Loucy (cell line): Measurements from ENCODE around the gene MSMP.

Experiments
- EZH2phosphoT487 ChIP-seq: fragments of 200-600 bp; IDR thresholded peaks from 2 replicates; pipeline ENCODE4 v1.6.1; 2018; ENCODE audit warnings: antibody characterized with exemption, mild to moderate bottlenecking, moderate library complexity, borderline replicate concordance
- TF ChIP-seq, protein P1 (sequence below): fragments of 200-600 bp; sonication (generic); conservative IDR thresholded peaks from 2 replicates; pipeline ENCODE4 v1.5.1; 2014; ENCODE audit warnings: mild to moderate bottlenecking, antibody characterized with exemption, low read length

- no peak for TF ChIP-seq EZH2phosphoT487
- TF ChIP-seq, protein P1, sequence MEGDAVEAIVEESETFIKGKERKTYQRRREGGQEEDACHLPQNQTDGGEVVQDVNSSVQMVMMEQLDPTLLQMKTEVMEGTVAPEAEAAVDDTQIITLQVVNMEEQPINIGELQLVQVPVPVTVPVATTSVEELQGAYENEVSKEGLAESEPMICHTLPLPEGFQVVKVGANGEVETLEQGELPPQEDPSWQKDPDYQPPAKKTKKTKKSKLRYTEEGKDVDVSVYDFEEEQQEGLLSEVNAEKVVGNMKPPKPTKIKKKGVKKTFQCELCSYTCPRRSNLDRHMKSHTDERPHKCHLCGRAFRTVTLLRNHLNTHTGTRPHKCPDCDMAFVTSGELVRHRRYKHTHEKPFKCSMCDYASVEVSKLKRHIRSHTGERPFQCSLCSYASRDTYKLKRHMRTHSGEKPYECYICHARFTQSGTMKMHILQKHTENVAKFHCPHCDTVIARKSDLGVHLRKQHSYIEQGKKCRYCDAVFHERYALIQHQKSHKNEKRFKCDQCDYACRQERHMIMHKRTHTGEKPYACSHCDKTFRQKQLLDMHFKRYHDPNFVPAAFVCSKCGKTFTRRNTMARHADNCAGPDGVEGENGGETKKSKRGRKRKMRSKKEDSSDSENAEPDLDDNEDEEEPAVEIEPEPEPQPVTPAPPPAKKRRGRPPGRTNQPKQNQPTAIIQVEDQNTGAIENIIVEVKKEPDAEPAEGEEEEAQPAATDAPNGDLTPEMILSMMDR: no peak
Measured at GRCh38 chr9:35771075-35771433, 17.0 kb upstream of the MSMP start.
